K562 (cell line): ENCODE results near the gene MYH9. TPM values are rescaled to one million over a fixed set of nuclear protein-coding genes. Genes with fewer than 3 reads are reported as not detected.

Source experiments
- ATAC-seq: fragments of 200-7000 bp; cut with Tn5 transposase; 3 replicates; pipeline ENCODE4 v1.9.1; 2020; ENCODE audit warnings: moderate library complexity
- BruUV-seq: library from RNA; stranded (reverse); fragments of 400-500 nt; replicated peaks from 2 replicates; lab custom pipeline; 2021; lab: Mats Ljungman, UMichigan
- CTCF ChIA-PET: fragments of 300-600 bp; formaldehyde crosslinking; extraction: SDS; loops from one replicate; lab custom pipeline; 2021; ENCODE audit warnings: low intra/inter-chr PET ratio; lab: Yijun Ruan, JAX
- POLR2A ChIA-PET: fragments of 300-600, 350-650 bp; sonication (Branson Sonifier 250); formaldehyde crosslinking; extraction: SDS; loops from one replicate; lab custom pipeline; 2021; ENCODE audit warnings: antibody characterized with exemption, inconsistent platforms; lab: Yijun Ruan, JAX
- DNase-seq, 4 experiments: peaks; one replicate each; pipeline versions ENCODE4 v3.0.0 to v3.0.0-alpha.2; 2011 to 2018; ENCODE audit warnings: low spot score in 3 of 4, mixed read lengths in 3 of 4; ENCODE audit errors: extremely low read depth in 1 of 4
- FAIRE-seq: peaks from 2 replicates; lab custom pipeline; 2011; peaks lifted over from hg19 to GRCh38; lab: Jason Lieb, UNC
- H2AFZ ChIP-seq: 2 replicates; pipeline ENCODE4 v1.6.0; 2011; ENCODE audit warnings: low read depth, low read length, control low read depth, inconsistent platforms
- H3K27ac ChIP-seq: fragments of 200-600 bp; 3 replicates; pipeline ENCODE4 v1.8.0; 2011; ENCODE audit warnings: low read depth, mild to moderate bottlenecking, control low read depth, inconsistent platforms, low read length, moderate library complexity, mixed read lengths; ENCODE audit errors: extremely low read depth
- H3K27me3 ChIP-seq, 2 experiments: fragments of 300-600 bp in 1 of 2; 2 replicates in 1 of 2; 3 replicates in 1 of 2; pipeline versions ENCODE4 v1.6.0 to v1.8.0; 2011; ENCODE audit warnings: inconsistent platforms in 2 of 2, low read length in 2 of 2, mild to moderate bottlenecking in 1 of 2, mixed read lengths in 1 of 2, moderate library complexity in 1 of 2; ENCODE audit not compliant: control insufficient read depth in 2 of 2, insufficient read depth in 2 of 2
- H3K36me3 ChIP-seq: fragments of 300-600 bp; 3 replicates; pipeline ENCODE4 v1.8.0; 2011; ENCODE audit warnings: mild to moderate bottlenecking, low read length, inconsistent platforms; ENCODE audit not compliant: control insufficient read depth, insufficient read depth
- H3K4me1 ChIP-seq, 2 experiments: fragments of 200-600 bp in 1 of 2; replicated peaks in 1 of 2; 2 replicates in 1 of 2; 3 replicates in 1 of 2; pipeline versions ENCODE4 v1.5.1 to v1.8.0; 2011; ENCODE audit warnings: inconsistent platforms in 2 of 2, low read length in 2 of 2, mild to moderate bottlenecking in 1 of 2, mixed read lengths in 1 of 2, moderate library complexity in 1 of 2; ENCODE audit not compliant: control insufficient read depth in 2 of 2, insufficient read depth in 2 of 2
- H3K4me2 ChIP-seq: 2 replicates; pipeline ENCODE4 v1.6.1; 2011; ENCODE audit warnings: low read length, control low read depth, inconsistent platforms, mixed read lengths; ENCODE audit not compliant: insufficient read depth
- H3K4me3 ChIP-seq: fragments of 200-600 bp; sonication (generic), shearing (Covaris generic); 2 replicates; pipeline ENCODE4 v1.5.1; 2016; ENCODE audit warnings: control low read depth, inconsistent platforms
- H3K79me2 ChIP-seq: fragments of 200-600 bp; 3 replicates; pipeline ENCODE4 v1.8.0; 2011; ENCODE audit warnings: low read length, inconsistent platforms; ENCODE audit not compliant: control insufficient read depth, insufficient read depth
- H3K9ac ChIP-seq, 2 experiments: 2 replicates each; pipeline versions ENCODE4 v1.6.0 to v1.6.1; 2011; ENCODE audit warnings: low read depth in 2 of 2, low read length in 2 of 2, control low read depth in 1 of 2, inconsistent platforms in 1 of 2, mild to moderate bottlenecking in 1 of 2, mixed read lengths in 1 of 2; ENCODE audit not compliant: insufficient read depth in 1 of 2
- H3K9me1 ChIP-seq: one replicate; pipeline ENCODE4 v1.6.0; 2011; ENCODE audit warnings: inconsistent platforms, mild to moderate bottlenecking, low read length, moderate library complexity; ENCODE audit not compliant: control insufficient read depth, insufficient read depth
- H3K9me3 ChIP-seq: replicated peaks from 2 replicates; pipeline ENCODE4 v1.5.1; 2011; ENCODE audit warnings: low read depth, low read length, inconsistent platforms; ENCODE audit not compliant: control insufficient read depth, insufficient read depth
- H4K20me1 ChIP-seq: replicated peaks from 2 replicates; pipeline ENCODE4 v1.6.1; 2011; ENCODE audit warnings: low read length, inconsistent platforms, mixed read lengths; ENCODE audit not compliant: control insufficient read depth, insufficient read depth
- ADNP ChIP-seq: fragments of 200-800 bp; sonication (Bioruptor generic); IDR thresholded peaks from 2 replicates; pipeline ENCODE4 v1.6.1; 2016; ENCODE audit warnings: missing genetic modification characterization, missing compliant biosample characterization
- CREBBP ChIP-seq: IDR thresholded peaks from one replicate; pipeline ENCODE4 v1.6.1; 2012; ENCODE audit warnings: low read depth, mild to moderate bottlenecking, control low read depth, inconsistent platforms, low read length
- GATA2 ChIP-seq: sonication (generic); formaldehyde crosslinking; IDR thresholded peaks from 2 replicates; pipeline ENCODE4 v1.4.0; 2020; ENCODE audit warnings: mild to moderate bottlenecking, missing genetic modification reagents
- GATAD2A ChIP-seq: fragments of 450-650 bp; IDR thresholded peaks from 2 replicates; pipeline ENCODE4 v1.6.1; 2017
- HDAC2 ChIP-seq: fragments of 450-650 bp; IDR thresholded peaks from 2 replicates; pipeline ENCODE4 v1.6.1; 2016; ENCODE audit warnings: mild to moderate bottlenecking
- HDAC3 ChIP-seq: fragments of 450-650 bp; IDR thresholded peaks from 2 replicates; pipeline ENCODE4 v1.6.1; 2018; ENCODE audit warnings: borderline replicate concordance, mild to moderate bottlenecking, moderate library complexity; ENCODE audit not compliant: partially characterized antibody
- HMG20B ChIP-seq: fragments of 250-450 bp; sonication (Bioruptor Pico); IDR thresholded peaks from 2 replicates; pipeline ENCODE4 v1.5.0; 2021; ENCODE audit warnings: mild to moderate bottlenecking
- KLF1 ChIP-seq: fragments of 450-650 bp; IDR thresholded peaks from 2 replicates; pipeline ENCODE4 v1.6.1; 2016; ENCODE audit warnings: missing genetic modification characterization, missing compliant biosample characterization
- MTA1 ChIP-seq: fragments of 450-650 bp; IDR thresholded peaks from 2 replicates; pipeline ENCODE4 v1.6.1; 2017; ENCODE audit warnings: borderline replicate concordance
- MXD1 ChIP-seq: fragments of 250-450 bp; sonication (Bioruptor Pico); IDR thresholded peaks from 2 replicates; pipeline ENCODE4 v1.8.0; 2021; ENCODE audit warnings: borderline replicate concordance, mild to moderate bottlenecking, moderate library complexity; ENCODE audit not compliant: poor library complexity, severe bottlenecking
- NELFE ChIP-seq: IDR thresholded peaks from 2 replicates; pipeline ENCODE4 v1.6.1; 2011; ENCODE audit warnings: mild to moderate bottlenecking; ENCODE audit not compliant: insufficient read depth, insufficient read length
- TFE3 ChIP-seq: fragments of 450-650 bp; formaldehyde crosslinking; IDR thresholded peaks from 2 replicates; pipeline ENCODE4 v1.4.0; 2020; ENCODE audit warnings: mild to moderate bottlenecking, mixed read lengths
- ZBED1 ChIP-seq: IDR thresholded peaks from 2 replicates; pipeline ENCODE4 v1.6.1; 2014
- ZNF146 ChIP-seq: IDR thresholded peaks from one replicate; pipeline ENCODE4 v1.6.1; 2018; ENCODE audit warnings: missing compliant biosample characterization; ENCODE audit not compliant: unreplicated experiment
- ZNF263 ChIP-seq: sonication (generic); formaldehyde crosslinking; IDR thresholded peaks from 2 replicates; pipeline ENCODE4 v1.8.0; 2022; ENCODE audit warnings: mild to moderate bottlenecking, missing genetic modification reagents, borderline replicate concordance
- ZNF311 ChIP-seq: fragments of 250-450 bp; sonication (Bioruptor Pico); IDR thresholded peaks from 2 replicates; pipeline ENCODE4 v1.4.0; 2020; ENCODE audit warnings: mild to moderate bottlenecking, moderate library complexity
- WGBS: fragments of 100-300 bp; shearing (Covaris generic); methylation state at CpG from one replicate; pipeline ENCODE4 v1.1.6; 2016; ENCODE audit warnings: low coverage, mixed read lengths; ENCODE audit not compliant: insufficient coverage; ENCODE audit errors: missing lambda C conversion rate; 5-methylcytosine and 5-hydroxymethylcytosine counted together
- in situ Hi-C: fragments of 300-500 bp; cut with MboI; formaldehyde crosslinking; loops from 4 replicates; pipeline ENCODE4 v1.15.0; 2018; ENCODE audit warnings: inconsistent platforms, mixed read lengths
- intact Hi-C: fragments of 100-400 bp; cut with micrococcal nuclease; formaldehyde crosslinking; loops from 2 replicates; pipeline ENCODE4 v1.14.2; 2022
- polyA plus RNA-seq, 8 experiments: library from polyadenylated mRNA; depleted of rRNA in 4 of 8; stranded (reverse) in 5 of 8; unstranded in 3 of 8; fragments of >200 nt; fragmentation: Nextera tagmentation in 2 of 8; fragmentation: Illumina TruSeq in 1 of 8; extraction: Ambion mirVana in 2 of 8; extraction: Trizol in 1 of 8; gene quantifications; 2 replicates each; pipeline versions ENCODE4 v1.2.1 to v1.2.3, GENCODE V29; 2011 to 2014; ENCODE audit warnings: inconsistent platforms in 1 of 8, missing spikeins in 1 of 8
- total RNA-seq, 7 experiments: library from RNA; depleted of rRNA in 6 of 7; stranded (reverse); fragments of >200 nt in 6 of 7; fragmentation: Illumina TruSeq in 2 of 7; extraction: Trizol in 2 of 7; gene quantifications; 2 replicates each; pipeline versions ENCODE4 v1.2.1 to v1.2.3, GENCODE V29; 2011 to 2021; ENCODE audit warnings: low replicate concordance in 1 of 7

Gene MYH9
- total and polyA plus RNA-seq, 9 of the 15 experiments (the other 6 are each of a cell fraction or from before 2014, with no cell fraction given): 0.71 to 111 (median 24.6) TPM

- FAIRE-seq: no peak
- no peak overlapping the region for H3K9ac ChIP-seq
- ATAC-seq: no peak
- CTCF ChIA-PET: no interaction called here
- TF ChIP-seq HMG20B: no peak
- TF ChIP-seq MXD1 (CRISPR knock-in tag): no peak
- TF ChIP-seq GATAD2A: no peak
- TF ChIP-seq HDAC3: no peak
- no peak for TF ChIP-seq HDAC2
- H3K9me1 ChIP-seq: no peaks in the 10 kb centered on the region
- no peaks in the 10 kb centered on the region for H3K27me3 ChIP-seq
- peaks cover 52% of the 10 kb centered on the region; the same call in 2 of the 3 replicates for H3K36me3 ChIP-seq
- POLR2A ChIA-PET: no interaction called here
- intact Hi-C loops: no loop called here
- no peak overlapping the region for H2AFZ ChIP-seq
- H4K20me1 ChIP-seq: peaks cover 6% of the 10 kb centered on the region; the same call in 1 of the 2 replicates
- 87% methylated on average over 10 of the region's 14 CpGs for WGBS
- no peaks in the 10 kb centered on the region for H3K9me3 ChIP-seq
- BruUV-seq: no TSS peak
- no peak overlapping the region for H3K4me2 ChIP-seq
- H3K79me2 ChIP-seq: no peaks in the 10 kb centered on the region
- no peak overlapping the region for H3K27ac ChIP-seq
- DNase-seq: no peak
- no peak overlapping the region for H3K4me3 ChIP-seq
- in situ Hi-C loops: no loop called here
- H3K4me1 ChIP-seq: peaks cover 4 to 9% of the 10 kb centered on the region in 2 experiments; a peak in 3 of 5 replicates
Measured at GRCh38 chr22:36281781-36282327, 105.9 kb downstream of the MYH9 start.

GRCh38 chr22:36280379-36280778, 107.4 kb downstream of the MYH9 start:
- intact Hi-C loops (no loop called here), in situ Hi-C loops (no loop called here)
- WGBS: 73% methylated on average over 8 of the region's 8 CpGs
- no TSS peak for BruUV-seq
- ChIA-PET POLR2A (interaction anchor here (0.6 to 1.2 kb wide), 4 partner anchors 9 to 239 kb away, joined by 3 read pairs; partner anchors contain the start of gene APOL2), CTCF (no interaction called here)
- Histone ChIP-seq H3K27ac (no peak overlapping the region), H3K4me1 (peaks cover 0 to 4% of the 10 kb centered on the region in 2 experiments; a peak in 3 of 5 replicates), H3K36me3 (peaks cover 41% of the 10 kb centered on the region; the same call in 2 of the 3 replicates), H2AFZ (no peak overlapping the region), H3K4me3 (no peak overlapping the region), H3K9ac (no peak overlapping the region), H3K9me3 (no peaks in the 10 kb centered on the region), H3K9me1 (no peaks in the 10 kb centered on the region), H3K4me2 (no peak overlapping the region), H3K27me3 (no peaks in the 10 kb centered on the region), H4K20me1 (no peaks in the 10 kb centered on the region), H3K79me2 (no peaks in the 10 kb centered on the region)
- TF ChIP-seq TFE3 (CRISPR knock-in tag) (no peak), GATAD2A (no peak), ZNF146 (CRISPR knock-in tag) (no peak), ADNP (tag) (no peak), GATA2 (CRISPR knock-in tag) (no peak), MTA1 (no peak), KLF1 (no peak), ZNF311 (CRISPR knock-in tag) (no peak), ZNF263 (CRISPR knock-in tag) (no peak), ZBED1 (no peak), CREBBP (no peak), NELFE (no peak)
- FAIRE-seq (no peak), ATAC-seq (no peak), DNase-seq (no peak)
